OCI-LY3 (cell line): Measurements from ENCODE around the gene CHAD.

ENCODE experiments used
- H2AFZ ChIP-seq: fragments of 200-600, 300-600 bp; shearing (Covaris generic); 2 replicates; pipeline ENCODE4 v1.6.0; 2014; ENCODE audit warnings: antibody characterized with exemption, low read depth, low read length
- H3K27ac ChIP-seq: fragments of 200-600, 300-600 bp; sonication (generic); 2 replicates; pipeline ENCODE4 v1.5.1; 2014; ENCODE audit warnings: mild to moderate bottlenecking, low read length, moderate library complexity, mixed read lengths
- H3K27me3 ChIP-seq: fragments of 200-600, 300-600 bp; sonication (generic); 2 replicates; pipeline ENCODE4 v1.6.1; 2014; ENCODE audit warnings: low read depth, low read length, mixed read lengths
- H3K36me3 ChIP-seq: fragments of 200-600, 300-600 bp; sonication (generic); replicated peaks from 2 replicates; pipeline ENCODE3; 2014; ENCODE audit warnings: low read depth, low read length, mixed read lengths
- H3K4me1 ChIP-seq: fragments of 300-600, 200-600 bp; sonication (generic); 2 replicates; pipeline ENCODE4 v1.6.1; 2014; ENCODE audit warnings: low read length, mixed read lengths
- H3K4me2 ChIP-seq: fragments of 200-600, 300-600 bp; sonication (generic); 2 replicates; pipeline ENCODE4 v1.6.1; 2014; ENCODE audit warnings: low read length, mixed read lengths
- H3K4me3 ChIP-seq: fragments of 300-600, 200-600 bp; sonication (generic); 2 replicates; pipeline ENCODE4 v1.5.1; 2014; ENCODE audit warnings: antibody characterized with exemption, mild to moderate bottlenecking, low read length, moderate library complexity
- H3K79me2 ChIP-seq: fragments of 300-600, 200-600 bp; shearing (Covaris generic); 2 replicates; pipeline ENCODE4 v1.6.1; 2014; ENCODE audit warnings: mild to moderate bottlenecking, low read length, mixed read lengths
- H3K9ac ChIP-seq: fragments of 300-600, 200-600 bp; shearing (Covaris generic); 2 replicates; pipeline ENCODE4 v1.6.0; 2014; ENCODE audit warnings: mild to moderate bottlenecking, low read length, moderate library complexity
- H3K9me3 ChIP-seq: fragments of 200-600, 300-600 bp; shearing (Covaris generic); 2 replicates; pipeline ENCODE4 v1.6.1; 2014; ENCODE audit warnings: low read length, mixed read lengths; ENCODE audit not compliant: insufficient read depth
- H4K20me1 ChIP-seq: fragments of 200-600, 300-600 bp; sonication (generic); 2 replicates; pipeline ENCODE4 v1.6.1; 2016; ENCODE audit warnings: low read length, mixed read lengths; ENCODE audit not compliant: insufficient read depth
- CTCF ChIP-seq: fragments of 200-600, 300-600 bp; sonication (generic); IDR thresholded peaks from 2 replicates; pipeline ENCODE4 v1.5.1; 2014; ENCODE audit warnings: antibody characterized with exemption, low read length, low read depth
- EZH2phosphoT487 ChIP-seq: fragments of 200-600 bp; shearing (Covaris generic); IDR thresholded peaks from 2 replicates; pipeline ENCODE4 v1.6.1; 2018; ENCODE audit warnings: antibody characterized with exemption, mixed run types, low read depth

CHAD gene

GRCh38 chr17:50448643-50449042 is 20.0 kb downstream of the CHAD start:
- H3K79me2 ChIP-seq: no peaks in the 10 kb centered on the region
- H3K4me2 ChIP-seq: no peak overlapping the region
- H3K9ac ChIP-seq: no peak overlapping the region
- no peak overlapping the region for H3K27ac ChIP-seq
- no peaks in the 10 kb centered on the region for H3K9me3 ChIP-seq
- H4K20me1 ChIP-seq: 0 out of 2 replicates have a peak, but pooled peaks cover 4% of the 10 kb centered on the region
- H3K4me3 ChIP-seq: no peak overlapping the region
- no peaks in the 10 kb centered on the region for H3K36me3 ChIP-seq
- TF ChIP-seq CTCF (no peak), EZH2phosphoT487 (no peak)
- peaks cover 13% of the 10 kb centered on the region for H3K4me1 ChIP-seq
- H2AFZ ChIP-seq: no peak overlapping the region
- H3K27me3 ChIP-seq: no peaks in the 10 kb centered on the region

- Histone ChIP-seq H3K4me2 (no peak overlapping the region), H2AFZ (no peak overlapping the region), H3K4me3 (no peak overlapping the region), H3K9ac (no peak overlapping the region), H3K79me2 (no peaks in the 10 kb centered on the region), H3K36me3 (no peaks in the 10 kb centered on the region), H3K4me1 (peaks cover 13% of the 10 kb centered on the region), H4K20me1 (0 out of 2 replicates have a peak, but pooled peaks cover 4% of the 10 kb centered on the region), H3K27ac (no peak overlapping the region), H3K9me3 (no peaks in the 10 kb centered on the region), H3K27me3 (no peaks in the 10 kb centered on the region)
- TF ChIP-seq EZH2phosphoT487 (no peak), CTCF (no peak)
Measured at GRCh38 chr17:50447870-50448595, 20.6 kb downstream of the CHAD start.

GRCh38 chr17:50445730-50446325 is 22.9 kb downstream of the CHAD start:
- H3K4me1 ChIP-seq: no peaks in the 10 kb centered on the region
- TF ChIP-seq EZH2phosphoT487 (no peak), CTCF (no peak)
- H3K27me3 ChIP-seq: no peaks in the 10 kb centered on the region
- no peak overlapping the region for H3K27ac ChIP-seq
- H3K9me3 ChIP-seq: no peaks in the 10 kb centered on the region
- no peak overlapping the region for H3K9ac ChIP-seq
- H3K36me3 ChIP-seq: no peaks in the 10 kb centered on the region
- no peaks in the 10 kb centered on the region for H3K79me2 ChIP-seq
- no peak overlapping the region for H2AFZ ChIP-seq
- H3K4me3 ChIP-seq: no peak overlapping the region
- H3K4me2 ChIP-seq: no peak overlapping the region
- H4K20me1 ChIP-seq: no peaks in the 10 kb centered on the region

- Histone ChIP-seq H3K4me1 (no peaks in the 10 kb centered on the region), H3K36me3 (no peaks in the 10 kb centered on the region), H3K9ac (no peak overlapping the region), H3K4me3 (no peak overlapping the region), H3K4me2 (no peak overlapping the region), H3K79me2 (no peaks in the 10 kb centered on the region), H3K27ac (no peak overlapping the region), H4K20me1 (peaks cover 5% of the 10 kb centered on the region; the same call in 1 of the 2 replicates), H3K27me3 (no peaks in the 10 kb centered on the region), H3K9me3 (no peaks in the 10 kb centered on the region), H2AFZ (no peak overlapping the region)
- TF ChIP-seq CTCF (no peak), EZH2phosphoT487 (no peak)
Measured at GRCh38 chr17:50444841-50445715, 23.6 kb downstream of the CHAD start.
